Measurements from ENCODE around the gene COPG2. TPM values are rescaled to one million over a fixed set of nuclear protein-coding genes. Genes with fewer than 3 reads are reported as not detected.

The COPG2 gene
- total and polyA plus RNA-seq, 2 of the 8 experiments (the other 6 are each of a cell fraction or from before 2014, with no cell fraction given): 50.3 to 53.1 TPM

GRCh38 chr7:130500463-130500862, 168.1 kb downstream of the COPG2 start:
- H3K14ac ChIP-seq (ENCODE audit: insufficient read length): no peak overlapping the region
- H4K20me1 ChIP-seq (replicated peaks in 1 of 2; ENCODE audit: control insufficient read depth in 1 of 2, insufficient read depth in 2 of 2, low read length in 2 of 2): peaks cover 0 to 2% of the 10 kb centered on the region in 2 experiments
- FAIRE-seq: no peak
- TF ChIP-seq RXRA (IDR thresholded peaks at IDR 0.05; ENCODE audit: insufficient read depth, low read depth, low read length) (no peak), MAFK (IDR thresholded peaks at IDR 0.05; ENCODE audit: low read depth, low read length) (no peak), POLR2A (IDR thresholded peaks at IDR 0.05; ENCODE audit: control extremely low read depth in 1 of 2, low read depth in 2 of 2, low read length in 2 of 2) (no peak), YY1 (IDR thresholded peaks at IDR 0.05; ENCODE audit: low read depth, low read length) (no peak), SP1 (IDR thresholded peaks at IDR 0.05; ENCODE audit: low read depth, low read length) (no peak), BACH1 (IDR thresholded peaks at IDR 0.05; ENCODE audit: low read length) (no peak), EGR1 (IDR thresholded peaks at IDR 0.05; ENCODE audit: borderline replicate concordance, low read depth, low read length) (no peak), TAF7 (optimal IDR thresholded peaks at IDR 0.05; ENCODE audit: borderline replicate concordance, low read depth, low read length) (no peak), CHD1 (IDR thresholded peaks at IDR 0.05; ENCODE audit: low read depth, low read length) (no peak), JUN (IDR thresholded peaks at IDR 0.05; ENCODE audit: low read depth, low read length) (no peak), SAP30 (IDR thresholded peaks at IDR 0.05; ENCODE audit: insufficient read depth, insufficient replicate concordance, low read length) (no peak), CBX5 (IDR thresholded peaks at IDR 0.05; ENCODE audit: low read depth, low read length) (no peak), TCF12 (IDR thresholded peaks at IDR 0.05; ENCODE audit: low read depth, low read length) (no peak)
- TF ChIP-seq, protein P1, sequence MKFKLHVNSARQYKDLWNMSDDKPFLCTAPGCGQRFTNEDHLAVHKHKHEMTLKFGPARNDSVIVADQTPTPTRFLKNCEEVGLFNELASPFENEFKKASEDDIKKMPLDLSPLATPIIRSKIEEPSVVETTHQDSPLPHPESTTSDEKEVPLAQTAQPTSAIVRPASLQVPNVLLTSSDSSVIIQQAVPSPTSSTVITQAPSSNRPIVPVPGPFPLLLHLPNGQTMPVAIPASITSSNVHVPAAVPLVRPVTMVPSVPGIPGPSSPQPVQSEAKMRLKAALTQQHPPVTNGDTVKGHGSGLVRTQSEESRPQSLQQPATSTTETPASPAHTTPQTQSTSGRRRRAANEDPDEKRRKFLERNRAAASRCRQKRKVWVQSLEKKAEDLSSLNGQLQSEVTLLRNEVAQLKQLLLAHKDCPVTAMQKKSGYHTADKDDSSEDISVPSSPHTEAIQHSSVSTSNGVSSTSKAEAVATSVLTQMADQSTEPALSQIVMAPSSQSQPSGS (IDR thresholded peaks at IDR 0.05; ENCODE audit: low read length): no peak

More at GRCh38 chr7:130500463-130500862, 168.1 kb downstream of the COPG2 start:
- Histone ChIP-seq H2BK120ac (replicated peaks; ENCODE audit: low read depth, low read length) (no peak overlapping the region), H3K4ac (replicated peaks; ENCODE audit: insufficient read length, low read depth, low read length) (no peak overlapping the region), H4K5ac (ENCODE audit: insufficient read length, low read depth, low read length) (no peak overlapping the region), H3K9ac (replicated peaks in 1 of 4; ENCODE audit: extremely low read depth in 1 of 4, low read depth in 3 of 4, low read length in 3 of 4) (no peak overlapping the region), H3K79me2 (ENCODE audit: control insufficient read depth in 1 of 2, insufficient read depth in 2 of 2, low read length in 2 of 2) (peaks cover 0 to 6% of the 10 kb centered on the region in 2 experiments; a peak in 2 of 4 replicates), H3K4me3 (ENCODE audit: extremely low read depth in 1 of 4, insufficient read depth in 2 of 4, low read depth in 3 of 4, low read length in 4 of 4) (no peak overlapping the region), H4K91ac (replicated peaks; ENCODE audit: insufficient read length, low read length) (no peak overlapping the region), H2AK5ac (ENCODE audit: low read depth, low read length) (no peak overlapping the region), H2BK5ac (ENCODE audit: low read depth, low read length) (no peak overlapping the region), H3K18ac (ENCODE audit: extremely low read depth, low read length) (no peak overlapping the region), H4K8ac (ENCODE audit: extremely low read depth, insufficient read depth, low read length) (no peak overlapping the region), H3K27me3 (replicated peaks in 1 of 4; ENCODE audit: control insufficient read depth in 3 of 4, extremely low read depth in 1 of 4, insufficient read depth in 3 of 4, low read length in 3 of 4) (no peaks in the 10 kb centered on the region), H3K23ac (ENCODE audit: insufficient read length) (no peak overlapping the region), H2AFZ (ENCODE audit: low read length) (no peak overlapping the region), H3K56ac (replicated peaks; ENCODE audit: insufficient read length, low read depth, low read length) (no peak overlapping the region), H3K4me2 (ENCODE audit: insufficient read depth in 1 of 2, low read depth in 2 of 2, low read length in 2 of 2) (no peak overlapping the region), H2BK12ac (ENCODE audit: low read depth, low read length) (no peak overlapping the region), H2BK15ac (ENCODE audit: low read length) (no peak overlapping the region), H3K23me2 (ENCODE audit: low read depth, low read length) (no peaks in the 10 kb centered on the region), H3K36me3 (ENCODE audit: control insufficient read depth in 2 of 4, insufficient read depth in 4 of 4, low read length in 3 of 4) (peaks cover 21 to 89% (median 61%) of the 10 kb centered on the region in 4 experiments), H3K4me1 (replicated peaks in 1 of 4; ENCODE audit: control insufficient read depth in 3 of 4, insufficient read depth in 4 of 4, low read length in 3 of 4) (no peaks in the 10 kb centered on the region), H3K27ac (ENCODE audit: low read depth, low read length) (no peak overlapping the region), H2BK20ac (ENCODE audit: low read length) (no peak overlapping the region), H3K9me3 (ENCODE audit: insufficient read depth in 2 of 2, low read depth in 1 of 2, low read length in 1 of 2) (no peaks in the 10 kb centered on the region), H3K79me1 (ENCODE audit: low read depth, low read length) (no peaks in the 10 kb centered on the region)
- whole genome bisulfite sequencing, 2 experiments (ENCODE audit: extremely low coverage in 1 of 2, insufficient coverage in 1 of 2, insufficient read length in 1 of 2, insufficient replicate concordance in 2 of 2, low coverage in 1 of 2, low lambda C conversion rate in 2 of 2, missing lambda C conversion rate in 1 of 2): 91% methylated on average over 8 of the region's 8 CpGs; no CpG with 5 or more reads in 1 of the 2 experiments
- DNase-seq (ENCODE audit: low read depth in 1 of 2, low spot score in 2 of 2): no peak
- ChIA-PET CTCF (ENCODE audit: partially characterized antibody) (no interaction called here), POLR2A (ENCODE audit: partially characterized antibody) (interaction anchor here (1.8 kb wide), 1 partner anchor 9 kb away, joined by 5 read pairs; no protein-coding TSS in a partner anchor)

Data from H1 (cell line).